GM18502 (cell line): ENCODE data around the gene GYG1.
A peak's percentile ranks its signal among the peaks of the same experiment; 100 is the strongest.

Experiments
- ATAC-seq: cut with Tn5 transposase; IDR thresholded peaks from one replicate; pipeline ENCODE4 v1.9.1; 2021; ENCODE audit warnings: mild to moderate bottlenecking; ENCODE audit not compliant: unreplicated experiment, poor library complexity

The GYG1 gene

GRCh38 chr3:149015393-149015792 lies 24.1 kb downstream of the GYG1 start:
- no peak for ATAC-seq

- no peak for ATAC-seq
These were observed 24.9 kb downstream of the GYG1 start for GRCh38 chr3:149016242-149016641.

- no peak for ATAC-seq
These were observed 25.6 kb downstream of the GYG1 start for GRCh38 chr3:149016669-149017541.

GRCh38 chr3:149018247-149018646 lies 26.9 kb downstream of the GYG1 start:
- no peak for ATAC-seq

GRCh38 chr3:149019580-149019979 lies 28.2 kb downstream of the GYG1 start:
- no peak for ATAC-seq

- ATAC-seq: no peak
These were observed 29.0 kb downstream of the GYG1 start for GRCh38 chr3:149020196-149020838.

GRCh38 chr3:149020839-149021252 lies 29.5 kb downstream of the GYG1 start:
- ATAC-seq: no peak

- no peak for ATAC-seq
These were observed 30.5 kb downstream of the GYG1 start for GRCh38 chr3:149021830-149022229.

GRCh38 chr3:149023951-149024350 lies 32.6 kb downstream of the GYG1 start:
- ATAC-seq: no peak

GRCh38 chr3:149026718-149027117 lies 35.4 kb downstream of the GYG1 start:
- ATAC-seq: no peak

GRCh38 chr3:149031096-149031495 lies 39.8 kb downstream of the GYG1 start:
- ATAC-seq: no peak

- ATAC-seq: no peak
These were observed 46.3 kb downstream of the GYG1 start for GRCh38 chr3:149037684-149038083.

- ATAC-seq: no peak
These were observed 47.0 kb downstream of the GYG1 start for GRCh38 chr3:149038322-149038721.

- ATAC-seq: peak; percentile 93
These were observed 51.5 kb downstream of the GYG1 start for GRCh38 chr3:149042789-149043386.

GRCh38 chr3:149044339-149045083 lies 53.2 kb downstream of the GYG1 start:
- no peak for ATAC-seq

- ATAC-seq: no peak
These were observed 64.2 kb downstream of the GYG1 start for GRCh38 chr3:149055575-149055974.

GRCh38 chr3:149058198-149058597 lies 66.9 kb downstream of the GYG1 start:
- ATAC-seq: no peak

- ATAC-seq: peak; percentile 81
These were observed 67.3 kb downstream of the GYG1 start for GRCh38 chr3:149058602-149059001.

- ATAC-seq: no peak
These were observed 70.4 kb downstream of the GYG1 start for GRCh38 chr3:149061776-149062175.

GRCh38 chr3:149067883-149068282 lies 76.5 kb downstream of the GYG1 start:
- no peak for ATAC-seq
